Mucosa of rectum (tissue), 2 donors: ENCODE data around the gene RPS6KA3.

Source experiments
- H3K27ac ChIP-seq, 2 donors: one replicate each; pipeline ENCODE4 v1.7.0; 2013; ENCODE audit warnings: inconsistent platforms in 2 of 2, low read depth in 2 of 2, low read length in 2 of 2
- H3K27me3 ChIP-seq, 2 donors: one replicate each; pipeline ENCODE4 v1.7.0; 2013; ENCODE audit warnings: low read length in 2 of 2; ENCODE audit not compliant: control insufficient read depth in 2 of 2, insufficient read depth in 2 of 2
- H3K36me3 ChIP-seq, 2 donors: one replicate each; pipeline ENCODE4 v1.7.0; 2013; ENCODE audit warnings: low read length in 2 of 2; ENCODE audit not compliant: control insufficient read depth in 2 of 2, insufficient read depth in 2 of 2
- H3K4me1 ChIP-seq, 2 donors: one replicate each; pipeline ENCODE4 v1.7.0; 2013; ENCODE audit warnings: low read length in 2 of 2, mild to moderate bottlenecking in 1 of 2; ENCODE audit not compliant: control insufficient read depth in 2 of 2, insufficient read depth in 2 of 2
- H3K4me3 ChIP-seq, 2 donors: one replicate each; pipeline ENCODE4 v1.7.0; 2013; ENCODE audit warnings: low read length in 2 of 2
- H3K9ac ChIP-seq, 2 donors: one replicate each; pipeline ENCODE4 v1.7.0; 2013; ENCODE audit warnings: low read length in 2 of 2, low read depth in 1 of 2, mild to moderate bottlenecking in 1 of 2
- H3K9me3 ChIP-seq, 2 donors: one replicate each; pipeline ENCODE4 v1.7.0; 2013; ENCODE audit warnings: low read length in 2 of 2; ENCODE audit not compliant: control insufficient read depth in 2 of 2
- donor health status: healthy.
- donor health status: Normal muscosa, but diverticular disease.

Gene RPS6KA3

DNA sequence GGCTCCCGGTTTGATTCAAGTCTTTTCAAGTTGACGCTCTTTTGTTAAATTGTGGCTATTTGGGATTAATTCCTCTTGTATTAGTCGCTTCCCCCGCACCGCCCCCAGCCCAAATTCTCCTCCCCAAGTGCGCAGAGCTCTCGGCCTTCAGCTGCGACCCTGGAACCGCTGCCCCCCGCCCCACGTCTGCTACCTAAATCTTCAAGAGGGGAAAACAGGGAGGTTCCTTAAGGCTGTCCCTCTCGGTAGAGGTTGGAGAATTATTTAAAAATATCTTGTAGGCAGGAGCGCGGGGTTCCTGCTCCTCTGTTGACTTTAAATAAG lies 860 bp upstream of the RPS6KA3 start:
- Histone ChIP-seq H3K27ac (peak overlapping the region; percentile 78 to 84), H3K9ac (peak overlapping the region; percentile 74 to 87), H3K27me3 (peaks cover 0 to 4% of the 10 kb centered on the region in 2 donors), H3K36me3 (no peaks in the 10 kb centered on the region), H3K9me3 (no peaks in the 10 kb centered on the region), H3K4me1 (peaks cover 3 to 5% of the 10 kb centered on the region in 2 donors), H3K4me3 (peak overlapping the region; percentile 76 to 78)

DNA sequence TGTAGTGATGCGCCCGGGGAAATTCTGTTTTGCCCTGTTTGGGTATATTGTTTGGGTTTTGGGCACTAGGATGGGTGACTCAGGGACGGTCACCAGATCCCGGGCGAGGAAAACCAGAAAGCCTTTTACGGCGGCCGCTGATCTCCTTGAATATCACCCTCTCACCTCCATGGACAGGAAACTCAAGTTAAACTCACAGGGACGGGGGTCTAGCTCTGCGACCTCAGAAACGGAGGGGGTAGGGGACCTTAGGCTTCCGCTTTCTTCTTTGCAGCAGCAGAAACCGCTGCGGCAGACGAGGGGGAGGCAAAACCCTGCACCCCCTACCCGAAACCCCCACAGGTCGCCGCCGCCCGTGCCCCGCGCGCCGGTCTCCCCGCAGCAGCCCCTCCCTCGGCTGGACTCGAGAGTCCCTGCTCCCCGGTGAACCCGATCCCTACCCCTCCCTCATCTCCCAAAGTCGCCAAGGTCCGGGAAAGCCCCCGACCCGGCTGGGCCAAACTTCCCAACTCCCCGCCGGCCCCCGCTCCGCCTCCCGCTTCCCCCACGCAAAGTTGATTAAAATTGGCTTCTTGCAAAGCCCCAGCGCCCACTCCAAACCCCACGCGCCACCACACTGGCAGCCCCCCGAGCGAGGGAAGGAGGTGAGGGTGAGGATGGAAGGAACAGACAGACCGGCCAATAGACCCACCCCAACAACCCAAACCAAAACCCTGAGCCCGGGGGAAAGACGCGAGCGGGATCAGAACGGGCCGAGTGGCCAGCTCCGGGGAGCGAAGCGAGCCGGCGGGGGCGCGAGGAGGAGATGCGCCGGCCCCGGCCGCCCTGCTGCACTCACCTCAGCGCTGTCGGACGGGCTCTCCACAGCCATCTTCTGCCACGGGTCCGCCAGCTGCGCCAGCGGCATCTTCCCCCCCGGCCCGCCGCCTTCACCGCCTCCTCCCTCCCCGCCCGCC lies 705 bp downstream of the RPS6KA3 start:
- Histone ChIP-seq H3K27me3 (peaks cover 0 to 4% of the 10 kb centered on the region in 2 donors), H3K4me1 (peaks cover 3 to 6% of the 10 kb centered on the region in 2 donors), H3K36me3 (no peaks in the 10 kb centered on the region), H3K9ac (peak overlapping the region; percentile 59 to 63), H3K4me3 (peak overlapping the region; percentile 70 to 79), H3K9me3 (no peaks in the 10 kb centered on the region), H3K27ac (peak overlapping the region; percentile 79 to 81)

- peak overlapping the region; percentile 59 to 63 for H3K9ac ChIP-seq
- peaks cover 3 to 6% of the 10 kb centered on the region in 2 donors for H3K4me1 ChIP-seq
- H3K27me3 ChIP-seq, result peaks cover 0 to 4% of the 10 kb centered on the region in 2 donors
- H3K36me3 ChIP-seq, result no peaks in the 10 kb centered on the region
- H3K9me3 ChIP-seq, result no peaks in the 10 kb centered on the region
- H3K27ac ChIP-seq, result peak overlapping the region; percentile 79 to 81
- peak overlapping the region; percentile 70 to 79 for H3K4me3 ChIP-seq
Measured at GRCh38 chrX:20265221-20265725, 1.4 kb downstream of the RPS6KA3 start.

DNA sequence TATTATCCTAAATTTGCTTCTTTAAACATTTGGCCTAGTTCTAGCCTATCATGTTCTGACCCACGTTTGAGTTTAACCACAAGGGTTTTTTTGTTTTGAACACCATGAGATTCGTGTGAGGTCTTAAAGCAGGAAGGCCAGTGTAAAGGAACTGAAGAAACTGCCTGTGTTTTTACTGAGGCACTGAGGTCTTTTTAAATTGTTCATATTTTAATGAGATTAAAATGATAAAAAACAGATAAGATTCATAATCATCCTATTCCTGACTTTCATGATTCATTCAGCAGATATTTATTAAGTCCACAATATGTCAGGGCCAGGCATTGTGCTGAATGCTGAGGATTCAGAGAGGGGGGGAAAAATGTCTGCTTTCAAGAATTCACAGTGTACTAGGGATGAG lies 3.2 kb downstream of the RPS6KA3 start:
- no peaks in the 10 kb centered on the region for H3K27me3 ChIP-seq
- no peaks in the 10 kb centered on the region for H3K9me3 ChIP-seq
- H3K4me1 ChIP-seq, result peaks cover 3 to 6% of the 10 kb centered on the region in 2 donors
- H3K27ac ChIP-seq, result peak overlapping the region in 1 of 2 donors; percentile 21
- H3K9ac ChIP-seq, result peak overlapping the region in 1 of 2 donors; percentile 26
- no peaks in the 10 kb centered on the region for H3K36me3 ChIP-seq
- H3K4me3 ChIP-seq, result no peak overlapping the region

DNA sequence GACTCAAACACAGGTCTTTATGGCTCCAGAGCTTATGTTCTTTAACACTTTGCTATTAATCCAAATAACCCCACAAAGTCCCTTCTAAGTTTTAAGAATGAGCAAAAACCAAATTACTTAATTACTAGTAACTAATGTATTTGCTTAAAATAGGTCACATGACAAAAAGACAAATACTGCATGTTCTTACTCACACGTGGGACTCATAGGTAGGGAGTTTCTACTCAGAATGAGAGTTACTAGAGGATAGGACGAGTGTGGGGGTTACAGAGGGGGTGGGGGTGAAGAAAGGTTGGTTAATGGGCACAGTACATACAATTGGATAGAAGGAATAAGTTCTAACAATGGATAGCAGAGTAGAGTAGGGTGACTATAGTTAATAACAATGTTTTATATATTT lies 5.8 kb downstream of the RPS6KA3 start:
- Histone ChIP-seq H3K27me3 (no peaks in the 10 kb centered on the region), H3K9me3 (no peaks in the 10 kb centered on the region), H3K9ac (no peak overlapping the region), H3K4me1 (peaks cover 3 to 6% of the 10 kb centered on the region in 2 donors), H3K27ac (no peak overlapping the region), H3K4me3 (no peak overlapping the region), H3K36me3 (no peaks in the 10 kb centered on the region)

GRCh38 chrX:20254712-20255299 lies 11.9 kb downstream of the RPS6KA3 start:
- no peaks in the 10 kb centered on the region for H3K27me3 ChIP-seq
- no peaks in the 10 kb centered on the region for H3K9me3 ChIP-seq
- H3K36me3 ChIP-seq, result no peaks in the 10 kb centered on the region
- H3K9ac ChIP-seq, result no peak overlapping the region
- H3K27ac ChIP-seq, result no peak overlapping the region
- peaks cover 0 to 6% of the 10 kb centered on the region in 2 donors for H3K4me1 ChIP-seq
- no peak overlapping the region for H3K4me3 ChIP-seq

DNA sequence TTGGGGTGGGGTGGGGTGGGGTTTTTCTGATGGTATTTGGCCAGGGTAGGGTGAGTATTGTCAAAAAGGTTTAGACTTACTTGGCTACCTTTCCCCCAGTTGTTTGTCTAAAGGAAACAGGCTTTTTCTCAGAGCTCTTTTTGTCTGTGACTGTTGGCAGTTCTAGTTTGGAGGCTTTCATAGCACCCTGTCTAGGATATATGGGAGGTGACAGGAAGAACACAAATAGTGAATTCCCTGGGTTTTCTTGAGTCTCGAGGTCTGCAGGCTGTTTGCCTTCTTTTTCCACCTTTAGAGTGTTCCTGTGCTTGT lies 13.5 kb downstream of the RPS6KA3 start:
- no peak overlapping the region for H3K4me3 ChIP-seq
- no peaks in the 10 kb centered on the region for H3K9me3 ChIP-seq
- H3K9ac ChIP-seq, result no peak overlapping the region
- no peaks in the 10 kb centered on the region for H3K27me3 ChIP-seq
- H3K4me1 ChIP-seq, result peaks cover 0 to 6% of the 10 kb centered on the region in 2 donors
- no peak overlapping the region for H3K27ac ChIP-seq
- H3K36me3 ChIP-seq, result no peaks in the 10 kb centered on the region

- Histone ChIP-seq H3K9me3 (no peaks in the 10 kb centered on the region), H3K36me3 (no peaks in the 10 kb centered on the region), H3K27ac (peak overlapping the region; percentile 65 to 67), H3K9ac (no peak overlapping the region), H3K4me3 (no peak overlapping the region), H3K27me3 (no peaks in the 10 kb centered on the region), H3K4me1 (peaks cover 0 to 6% of the 10 kb centered on the region in 2 donors)
Measured at GRCh38 chrX:20252381-20253231, 14.1 kb downstream of the RPS6KA3 start.

GRCh38 chrX:20251691-20252090 lies 15.0 kb downstream of the RPS6KA3 start:
- peaks cover 0 to 6% of the 10 kb centered on the region in 2 donors for H3K4me1 ChIP-seq
- H3K9me3 ChIP-seq, result no peaks in the 10 kb centered on the region
- H3K9ac ChIP-seq, result no peak overlapping the region
- no peaks in the 10 kb centered on the region for H3K36me3 ChIP-seq
- H3K27ac ChIP-seq, result no peak overlapping the region
- no peak overlapping the region for H3K4me3 ChIP-seq
- no peaks in the 10 kb centered on the region for H3K27me3 ChIP-seq
